AG09319 (cell line): ENCODE data around the gene STAM.
"Not testable (repeated sequence)": the region's sequence is repeated elsewhere in the genome, so short reads cannot be mapped to it uniquely, and the experiment has no call there.

Source experiments
- DNase-seq: peaks from one replicate; pipeline ENCODE4 v3.0.0-alpha.2; 2010; ENCODE audit warnings: low read depth; ENCODE audit errors: extremely low read depth
- TF ChIP-seq, protein P1 (sequence below): IDR thresholded peaks from 2 replicates; pipeline ENCODE4 v1.5.1; 2011; ENCODE audit warnings: low read depth, mild to moderate bottlenecking, inconsistent platforms, low read length, moderate library complexity

Gene STAM

GRCh38 chr10:17609523-17610079, 34.4 kb upstream of the STAM start:
- TF ChIP-seq, protein P1, sequence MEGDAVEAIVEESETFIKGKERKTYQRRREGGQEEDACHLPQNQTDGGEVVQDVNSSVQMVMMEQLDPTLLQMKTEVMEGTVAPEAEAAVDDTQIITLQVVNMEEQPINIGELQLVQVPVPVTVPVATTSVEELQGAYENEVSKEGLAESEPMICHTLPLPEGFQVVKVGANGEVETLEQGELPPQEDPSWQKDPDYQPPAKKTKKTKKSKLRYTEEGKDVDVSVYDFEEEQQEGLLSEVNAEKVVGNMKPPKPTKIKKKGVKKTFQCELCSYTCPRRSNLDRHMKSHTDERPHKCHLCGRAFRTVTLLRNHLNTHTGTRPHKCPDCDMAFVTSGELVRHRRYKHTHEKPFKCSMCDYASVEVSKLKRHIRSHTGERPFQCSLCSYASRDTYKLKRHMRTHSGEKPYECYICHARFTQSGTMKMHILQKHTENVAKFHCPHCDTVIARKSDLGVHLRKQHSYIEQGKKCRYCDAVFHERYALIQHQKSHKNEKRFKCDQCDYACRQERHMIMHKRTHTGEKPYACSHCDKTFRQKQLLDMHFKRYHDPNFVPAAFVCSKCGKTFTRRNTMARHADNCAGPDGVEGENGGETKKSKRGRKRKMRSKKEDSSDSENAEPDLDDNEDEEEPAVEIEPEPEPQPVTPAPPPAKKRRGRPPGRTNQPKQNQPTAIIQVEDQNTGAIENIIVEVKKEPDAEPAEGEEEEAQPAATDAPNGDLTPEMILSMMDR = no peak
- no peak for DNase-seq

GRCh38 chr10:17616403-17617030, 27.4 kb upstream of the STAM start:
- TF ChIP-seq, protein P1 = no peak
- DNase-seq = no peak

- no peak for DNase-seq
- TF ChIP-seq, protein P1 = peak; percentile 24
These were observed 26.7 kb upstream of the STAM start, which contains the start of gene HACD1 for GRCh38 chr10:17617031-17617911. Gene HACD1, minus strand, starts transcription at chr10:17617374. Its CDS starts 35 bp downstream, at chr10:17617339.

DNA sequence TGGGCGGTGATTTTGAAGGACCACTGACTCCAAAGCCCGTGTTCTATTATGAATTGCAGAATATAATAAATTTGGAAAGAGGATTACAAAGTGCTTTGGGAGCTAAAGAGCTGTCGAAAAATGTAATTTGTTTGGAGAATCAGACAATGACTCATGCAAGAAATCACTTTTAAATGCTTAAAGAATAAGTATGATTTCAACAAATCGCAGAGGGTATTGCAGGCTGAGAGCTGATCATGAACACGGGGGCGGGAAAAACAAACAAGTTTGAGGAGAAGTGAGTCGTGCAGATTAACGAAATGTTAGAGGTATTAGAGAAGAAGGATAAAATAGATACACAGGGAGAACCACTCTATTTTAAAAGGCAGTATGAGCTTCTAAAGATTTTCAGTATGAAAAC, 21.9 kb upstream of the STAM start:
- DNase-seq = no peak
- TF ChIP-seq, protein P1 = no peak

- no peak for DNase-seq
These were observed 19.0 kb upstream of the STAM start for GRCh38 chr10:17624996-17625395.

DNA sequence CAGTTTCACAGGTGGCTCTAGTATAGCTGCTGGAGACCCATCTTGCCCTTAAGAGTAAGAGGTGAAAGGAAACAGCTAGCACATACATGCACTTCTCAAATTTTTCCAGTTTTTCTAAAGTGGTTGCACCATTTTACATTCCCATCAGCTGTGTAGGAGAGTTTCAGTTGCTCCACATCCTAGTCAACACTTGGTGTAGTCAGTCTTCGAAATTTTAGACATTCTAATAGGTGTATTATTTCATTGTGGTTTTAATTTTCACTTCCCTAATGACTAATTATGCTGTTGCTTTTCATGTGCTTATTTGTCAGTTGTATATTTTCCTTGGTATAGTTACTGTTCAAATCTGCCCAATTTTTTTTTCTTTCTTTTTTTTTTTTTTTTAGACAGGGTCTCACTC, 17.3 kb upstream of the STAM start:
- TF ChIP-seq, protein P1 = no peak
- DNase-seq = no peak

More at GRCh38 chr10:17624996-17625395, 19.0 kb upstream of the STAM start:
- TF ChIP-seq, protein P1 = no peak

DNA sequence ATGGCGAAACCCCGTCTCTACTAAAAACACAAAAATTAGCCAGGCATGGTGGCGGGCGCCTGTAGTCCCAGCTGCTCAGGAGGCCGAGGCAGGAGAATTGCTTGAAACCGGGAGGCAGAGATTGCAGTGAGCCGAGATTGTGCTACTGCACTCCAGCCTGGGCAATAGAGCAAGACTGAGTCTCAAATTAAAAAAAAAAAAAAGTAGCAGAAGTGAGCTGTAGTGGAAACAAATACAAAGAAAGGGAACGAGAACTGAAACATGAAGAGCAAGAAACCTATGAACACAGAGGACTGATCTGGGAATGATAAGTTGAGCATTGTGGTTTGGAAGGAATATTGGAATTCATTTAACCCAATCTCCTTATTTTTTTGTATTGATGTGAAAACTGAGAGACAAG, 11.4 kb upstream of the STAM start:
- not testable (repeated sequence) for DNase-seq
